ENCODE measurements around the gene CACNA1C. TPM values are rescaled to one million over a fixed set of nuclear protein-coding genes. Genes with fewer than 3 reads are reported as not detected.

Gene CACNA1C
- total RNA-seq, 4 donors from 2014 or later, result 3.8 to 13.6 (median 5.7) TPM

GRCh38 chr12:2057795-2058408 lies 5.1 kb downstream of the CACNA1C start:
- TF ChIP-seq CTCF (IDR thresholded peaks at IDR 0.05), result no peak
- no peak for ATAC-seq (ENCODE audit: low FRiP score)
- no peak for DNase-seq (ENCODE audit: low spot score)

- no peak for TF ChIP-seq CTCF (IDR thresholded peaks at IDR 0.05)
- ATAC-seq (ENCODE audit: low FRiP score) (no peak), DNase-seq (ENCODE audit: low spot score) (no peak)
Measured at GRCh38 chr12:2058837-2059236, 6.0 kb downstream of the CACNA1C start.

GRCh38 chr12:2061402-2061801 lies 8.6 kb downstream of the CACNA1C start:
- no peak for TF ChIP-seq CTCF (IDR thresholded peaks at IDR 0.05)
- ATAC-seq (ENCODE audit: low FRiP score) (no peak), DNase-seq (ENCODE audit: low spot score) (no peak)

- TF ChIP-seq CTCF (IDR thresholded peaks at IDR 0.05), result no peak
- no peak for DNase-seq (ENCODE audit: low spot score)
- ATAC-seq (ENCODE audit: low FRiP score), result peak; percentile 49
Measured at GRCh38 chr12:2064071-2064507, 11.3 kb downstream of the CACNA1C start.

- no peak for ATAC-seq (ENCODE audit: low FRiP score)
- DNase-seq (ENCODE audit: low spot score), result no peak
- no peak for TF ChIP-seq CTCF (IDR thresholded peaks at IDR 0.05)
Measured at GRCh38 chr12:2068653-2069052, 15.9 kb downstream of the CACNA1C start.

- DNase-seq (ENCODE audit: low spot score) (no peak), ATAC-seq (ENCODE audit: low FRiP score) (no peak)
- no peak for TF ChIP-seq CTCF (IDR thresholded peaks at IDR 0.05)
Measured at GRCh38 chr12:2070440-2071045, 17.8 kb downstream of the CACNA1C start.

- no peak for ATAC-seq (ENCODE audit: low FRiP score)
- no peak for TF ChIP-seq CTCF (IDR thresholded peaks at IDR 0.05)
- DNase-seq (ENCODE audit: low spot score), result no peak
Measured at GRCh38 chr12:2074792-2075191, 22.0 kb downstream of the CACNA1C start.
